NT2/D1 (cell line): Measurements from ENCODE around the gene BAG3.

Experiments
- DNase-seq: peaks from one replicate; pipeline ENCODE4 v3.0.0-alpha.2; 2011; ENCODE audit warnings: low read depth, low spot score
- H3K27me3 ChIP-seq: 2 replicates; pipeline ENCODE4 v1.6.0; 2011; ENCODE audit warnings: mild to moderate bottlenecking; ENCODE audit not compliant: insufficient read length, insufficient read depth
- H3K36me3 ChIP-seq: 2 replicates; pipeline ENCODE4 v1.6.1; 2011; ENCODE audit warnings: mild to moderate bottlenecking, low read length, mixed read lengths; ENCODE audit not compliant: insufficient read depth, insufficient read length
- H3K4me1 ChIP-seq: 2 replicates; pipeline ENCODE4 v1.5.1; 2011; ENCODE audit not compliant: insufficient read depth, insufficient read length
- H3K4me3 ChIP-seq: 2 replicates; pipeline ENCODE4 v1.5.1; 2011; ENCODE audit warnings: low read depth; ENCODE audit not compliant: insufficient read length
- H3K9ac ChIP-seq: 2 replicates; pipeline ENCODE4 v1.6.0; 2011; ENCODE audit warnings: low read depth; ENCODE audit not compliant: insufficient read length
- H3K9me3 ChIP-seq: 2 replicates; pipeline ENCODE4 v1.5.1; 2011; ENCODE audit warnings: mild to moderate bottlenecking, low read length; ENCODE audit not compliant: insufficient read depth
- SUZ12 ChIP-seq: IDR thresholded peaks from 2 replicates; pipeline ENCODE4 v1.6.1; 2011; ENCODE audit not compliant: insufficient read length, insufficient read depth; ENCODE audit errors: extremely low read depth
- YY1 ChIP-seq: IDR thresholded peaks from 2 replicates; pipeline ENCODE4 v1.6.1; 2011; ENCODE audit not compliant: insufficient read length, insufficient read depth
- ZNF274 ChIP-seq: IDR thresholded peaks from 2 replicates; pipeline ENCODE4 v1.6.1; 2011; ENCODE audit warnings: mild to moderate bottlenecking, low read depth, low read length

The BAG3 gene

DNA sequence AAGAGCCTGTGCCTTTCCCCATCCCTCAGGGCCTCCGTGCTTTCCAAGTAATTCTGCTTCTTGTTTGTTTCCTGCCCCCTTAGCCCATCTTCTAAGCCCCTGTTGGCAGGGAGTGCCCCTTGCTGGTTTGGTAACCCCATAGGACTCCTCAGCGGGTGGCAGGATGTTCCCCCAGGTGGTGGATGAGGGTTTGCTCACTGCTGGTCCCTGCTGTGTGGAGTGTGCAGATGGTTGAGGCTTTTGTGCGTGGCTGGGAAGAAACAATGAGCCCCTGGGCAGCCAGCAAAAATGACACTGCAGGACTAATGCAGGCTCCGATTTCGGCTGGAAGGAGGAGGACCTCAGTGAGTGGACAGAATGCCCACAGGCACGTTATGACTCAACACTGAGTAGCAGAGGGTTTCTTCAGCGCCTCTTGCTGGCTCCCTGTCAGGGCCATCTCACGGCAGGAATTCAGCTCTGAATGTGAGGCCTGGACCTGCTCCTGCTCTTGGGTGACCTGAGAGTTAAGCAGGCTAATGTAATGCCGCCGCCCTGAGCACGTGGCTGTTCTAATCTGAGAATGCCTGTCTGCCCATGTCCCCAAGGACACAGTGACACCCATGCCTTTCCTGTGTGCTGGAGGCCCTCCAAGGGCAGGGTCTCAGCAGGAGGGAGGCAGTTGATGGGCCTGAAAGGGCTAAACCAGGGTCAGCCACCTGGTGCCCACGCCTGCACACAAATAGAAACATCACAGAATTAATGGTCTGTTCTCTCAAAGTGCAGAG, 16.6 kb downstream of the BAG3 start:
- Histone ChIP-seq H3K4me1 (peaks cover 9% of the 10 kb centered on the region), H3K4me3 (no peak overlapping the region), H3K9ac (no peak overlapping the region), H3K9me3 (no peaks in the 10 kb centered on the region), H3K27me3 (no peaks in the 10 kb centered on the region), H3K36me3 (peaks cover 38% of the 10 kb centered on the region)
- TF ChIP-seq YY1 (no peak), ZNF274 (no peak), SUZ12 (no peak)
- no peak for DNase-seq

DNA sequence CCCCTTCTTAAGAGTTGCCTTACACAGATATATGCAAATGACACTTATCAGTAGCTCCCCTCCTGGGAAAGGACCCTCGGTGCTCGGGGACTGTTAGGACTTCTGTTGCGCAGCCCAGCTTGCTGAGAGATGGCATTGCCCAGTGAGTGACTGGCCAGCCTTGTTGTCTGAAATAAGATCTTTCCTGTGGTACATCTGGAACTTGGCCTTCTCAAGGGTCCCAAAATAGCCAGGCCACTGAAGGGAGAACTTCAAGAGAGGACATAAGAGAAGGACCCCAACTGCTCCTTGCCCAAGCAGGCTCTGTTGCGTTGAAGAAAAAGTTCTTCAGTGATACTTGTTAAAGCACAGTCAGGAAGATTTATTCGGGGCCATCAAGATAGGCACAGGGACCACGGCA, 17.3 kb downstream of the BAG3 start:
- no peak for DNase-seq
- H3K27me3 ChIP-seq, result no peaks in the 10 kb centered on the region
- H3K4me3 ChIP-seq, result no peak overlapping the region
- no peaks in the 10 kb centered on the region for H3K9me3 ChIP-seq
- no peak overlapping the region for H3K9ac ChIP-seq
- TF ChIP-seq YY1, result no peak
- TF ChIP-seq ZNF274, result no peak
- peaks cover 44% of the 10 kb centered on the region for H3K36me3 ChIP-seq
- peaks cover 9% of the 10 kb centered on the region for H3K4me1 ChIP-seq

DNA sequence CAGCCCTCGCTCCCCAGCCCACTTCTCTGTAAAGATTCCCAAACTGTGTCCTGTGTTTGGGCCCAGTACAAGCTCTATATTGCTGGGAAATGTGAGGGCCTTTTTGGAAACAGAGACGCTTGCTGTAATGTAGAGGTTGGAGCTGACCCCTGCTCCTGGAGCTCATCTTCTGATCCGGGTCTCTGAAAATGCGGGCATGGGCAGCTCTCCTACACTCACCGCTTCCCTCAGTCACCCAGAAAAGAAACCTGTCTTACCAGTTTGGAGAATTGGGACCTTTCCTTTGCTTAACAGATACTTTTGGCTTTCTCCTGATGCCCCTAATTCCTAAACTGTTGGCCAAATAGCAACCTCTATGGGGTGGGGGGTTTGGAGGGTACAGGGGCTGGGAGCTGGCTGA, 18.2 kb downstream of the BAG3 start:
- no peak overlapping the region for H3K4me3 ChIP-seq
- H3K9ac ChIP-seq, result no peak overlapping the region
- H3K27me3 ChIP-seq, result no peaks in the 10 kb centered on the region
- H3K9me3 ChIP-seq, result no peaks in the 10 kb centered on the region
- peaks cover 9% of the 10 kb centered on the region for H3K4me1 ChIP-seq
- peaks cover 52% of the 10 kb centered on the region for H3K36me3 ChIP-seq
- TF ChIP-seq YY1 (no peak), SUZ12 (no peak), ZNF274 (no peak)
- no peak for DNase-seq

DNA sequence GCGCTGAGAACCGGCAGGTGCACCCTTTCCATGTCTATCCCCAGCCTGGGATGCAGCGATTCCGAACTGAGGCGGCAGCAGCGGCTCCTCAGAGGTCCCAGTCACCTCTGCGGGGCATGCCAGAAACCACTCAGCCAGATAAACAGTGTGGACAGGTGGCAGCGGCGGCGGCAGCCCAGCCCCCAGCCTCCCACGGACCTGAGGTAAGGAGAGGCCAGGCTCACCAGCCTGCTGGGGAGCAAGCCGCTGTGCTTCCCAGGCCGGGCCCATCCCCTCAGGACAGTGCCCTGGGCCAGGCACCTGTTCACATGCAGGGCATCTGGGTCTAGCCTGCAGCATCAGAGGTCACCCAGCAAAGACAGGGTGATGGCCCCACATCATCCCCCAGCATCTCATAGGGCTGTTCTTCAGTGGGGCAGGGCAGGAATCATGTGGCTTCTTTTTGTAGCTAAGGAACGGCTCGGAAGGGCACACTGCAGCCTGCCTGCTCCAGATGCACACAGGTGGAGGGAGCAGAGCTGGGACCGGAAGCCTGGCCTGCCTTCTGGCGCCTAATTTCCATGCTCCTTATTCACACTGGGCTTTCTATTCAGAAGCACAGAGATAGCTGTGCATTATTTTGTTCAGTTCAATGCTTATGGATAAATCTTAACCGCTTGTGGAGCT, 18.9 kb downstream of the BAG3 start:
- peaks cover 54% of the 10 kb centered on the region for H3K36me3 ChIP-seq
- DNase-seq, result no peak

DNA sequence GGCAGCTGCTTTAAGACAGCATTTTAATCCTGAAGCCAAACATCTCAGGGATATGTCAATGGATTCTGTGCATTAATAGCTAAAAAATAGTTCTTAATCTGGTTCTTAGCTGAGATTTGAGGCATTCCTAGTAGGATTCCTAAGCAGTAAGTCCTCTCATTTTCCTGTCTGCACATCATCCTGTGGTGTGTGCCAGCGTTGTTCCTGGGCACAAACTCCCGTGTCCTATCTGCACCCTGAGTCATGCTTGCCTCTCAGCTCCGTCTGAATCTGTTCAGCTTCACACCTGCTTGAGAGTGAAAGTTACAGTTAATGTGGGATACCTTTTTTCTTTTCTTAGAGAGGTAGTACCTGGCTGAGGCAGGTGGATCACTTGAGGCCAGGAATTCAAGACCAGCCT, 19.5 kb downstream of the BAG3 start:
- Histone ChIP-seq H3K36me3 (peaks cover 58% of the 10 kb centered on the region), H3K4me1 (peaks cover 9% of the 10 kb centered on the region), H3K9me3 (no peaks in the 10 kb centered on the region), H3K4me3 (no peak overlapping the region), H3K27me3 (no peaks in the 10 kb centered on the region), H3K9ac (no peak overlapping the region)
- no peak for DNase-seq
- no peak for TF ChIP-seq YY1
- no peak for TF ChIP-seq SUZ12
- TF ChIP-seq ZNF274, result no peak

More for the DNA sequence above, 18.9 kb downstream of the BAG3 start:
- Histone ChIP-seq H3K9ac (no peak overlapping the region), H3K4me1 (peaks cover 9% of the 10 kb centered on the region), H3K27me3 (no peaks in the 10 kb centered on the region), H3K4me3 (no peak overlapping the region), H3K9me3 (no peaks in the 10 kb centered on the region)
- TF ChIP-seq YY1 (no peak), SUZ12 (no peak), ZNF274 (no peak)

DNA sequence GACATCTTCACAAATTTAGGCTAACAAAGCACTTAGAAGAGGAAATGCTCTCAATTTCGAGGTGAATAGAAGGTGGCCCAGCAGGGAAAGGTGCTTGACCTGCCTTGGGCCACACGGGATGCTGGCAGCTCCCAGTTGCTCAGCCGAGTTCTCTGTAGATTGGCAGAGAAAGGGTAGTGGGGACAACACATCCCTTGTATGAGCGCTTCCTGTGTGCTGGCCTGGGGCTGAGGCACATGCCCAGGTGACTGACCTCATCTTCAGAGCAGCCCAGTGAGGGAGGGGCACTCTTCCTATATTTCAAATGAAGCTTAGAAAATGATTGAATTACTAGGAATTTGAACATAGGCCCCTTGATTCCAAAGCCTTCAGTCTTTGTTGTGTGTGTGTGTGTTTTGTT, 20.2 kb downstream of the BAG3 start:
- Histone ChIP-seq H3K9me3 (no peaks in the 10 kb centered on the region), H3K4me3 (no peak overlapping the region), H3K36me3 (peaks cover 64% of the 10 kb centered on the region), H3K4me1 (peaks cover 3% of the 10 kb centered on the region), H3K27me3 (no peaks in the 10 kb centered on the region), H3K9ac (no peak overlapping the region)
- TF ChIP-seq YY1 (no peak), SUZ12 (no peak), ZNF274 (no peak)
- DNase-seq, result no peak

DNA sequence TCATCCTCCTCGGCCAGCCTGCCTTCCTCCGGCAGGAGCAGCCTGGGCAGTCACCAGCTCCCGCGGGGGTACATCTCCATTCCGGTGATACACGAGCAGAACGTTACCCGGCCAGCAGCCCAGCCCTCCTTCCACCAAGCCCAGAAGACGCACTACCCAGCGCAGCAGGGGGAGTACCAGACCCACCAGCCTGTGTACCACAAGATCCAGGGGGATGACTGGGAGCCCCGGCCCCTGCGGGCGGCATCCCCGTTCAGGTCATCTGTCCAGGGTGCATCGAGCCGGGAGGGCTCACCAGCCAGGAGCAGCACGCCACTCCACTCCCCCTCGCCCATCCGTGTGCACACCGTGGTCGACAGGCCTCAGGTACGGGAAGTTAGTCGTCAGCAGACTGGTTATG, 21.1 kb downstream of the BAG3 start:
- H3K4me3 ChIP-seq, result no peak overlapping the region
- no peaks in the 10 kb centered on the region for H3K9me3 ChIP-seq
- TF ChIP-seq SUZ12 (no peak), ZNF274 (no peak), YY1 (no peak)
- no peak overlapping the region for H3K9ac ChIP-seq
- no peak for DNase-seq
- peaks cover 2% of the 10 kb centered on the region for H3K4me1 ChIP-seq
- peaks cover 73% of the 10 kb centered on the region for H3K36me3 ChIP-seq
- H3K27me3 ChIP-seq, result no peaks in the 10 kb centered on the region
